GM12878 (cell line): ENCODE data around the gene CACNA2D4. TPM values are rescaled to one million over a fixed set of nuclear protein-coding genes. Genes with fewer than 3 reads are reported as not detected.

Experiments used
- ATAC-seq: fragments of 200-7000 bp; cut with Tn5 transposase; 3 replicates; pipeline ENCODE4 v1.9.1; 2020; ENCODE audit warnings: mild to moderate bottlenecking, moderate library complexity
- BruUV-seq: library from RNA; stranded (reverse); fragments of 400-500 nt; replicated peaks from 2 replicates; lab custom pipeline; 2021; lab: Mats Ljungman, UMichigan
- CTCF ChIA-PET: fragments of 300-600 bp; sonication (Branson Sonifier 250); formaldehyde crosslinking; extraction: SDS; loops from one replicate; lab custom pipeline; 2021; ENCODE audit warnings: inconsistent platforms; lab: Yijun Ruan, JAX
- POLR2A ChIA-PET: fragments of 350-600 bp; formaldehyde crosslinking; extraction: SDS; loops from one replicate; lab custom pipeline; 2021; ENCODE audit warnings: inconsistent platforms; lab: Charles Lee
- RAD21 ChIA-PET: fragments of 300-600 bp; sonication (Branson Sonifier 250); formaldehyde crosslinking; loops from one replicate; lab custom pipeline; 2023; ENCODE audit warnings: antibody characterized with exemption; ENCODE audit not compliant: unreplicated experiment; lab: Charles Lee
- SMC1A ChIA-PET: fragments of 300-600 bp; sonication (Branson Sonifier 250); formaldehyde crosslinking; loops from one replicate; lab custom pipeline; 2023; ENCODE audit not compliant: unreplicated experiment, uncharacterized antibody; lab: Charles Lee
- DNase-seq: peaks from one replicate; pipeline ENCODE4 v3.0.0-alpha.2; 2011; ENCODE audit warnings: low read depth, low spot score
- FAIRE-seq: peaks from 3 replicates; lab custom pipeline; 2011; peaks lifted over from hg19 to GRCh38; lab: Jason Lieb, UNC
- H2AFZ ChIP-seq: 2 replicates; pipeline ENCODE4 v1.6.0; 2011; ENCODE audit warnings: low read depth, low read length, control low read depth; ENCODE audit not compliant: control insufficient read depth
- H3K27ac ChIP-seq: 2 replicates; pipeline ENCODE4 v1.5.1; 2011; ENCODE audit warnings: control low read depth; ENCODE audit not compliant: control insufficient read depth, insufficient read depth
- H3K27me3 ChIP-seq, 2 experiments: replicated peaks in 1 of 2; 2 replicates each; pipeline versions ENCODE4 v1.6.0 to v1.6.1; 2011; ENCODE audit warnings: low read length in 1 of 2; ENCODE audit not compliant: control insufficient read depth in 2 of 2, insufficient read depth in 2 of 2
- H3K36me3 ChIP-seq, 2 experiments: 2 replicates each; pipeline ENCODE4 v1.5.1; 2011; ENCODE audit warnings: low read length in 1 of 2; ENCODE audit not compliant: control insufficient read depth in 2 of 2, insufficient read depth in 2 of 2
- H3K4me1 ChIP-seq: 2 replicates; pipeline ENCODE4 v1.6.1; 2011; ENCODE audit warnings: mild to moderate bottlenecking, low read length, moderate library complexity, mixed read lengths; ENCODE audit not compliant: control insufficient read depth, insufficient read depth
- H3K4me2 ChIP-seq: 2 replicates; pipeline ENCODE4 v1.6.0; 2011; ENCODE audit warnings: control low read depth; ENCODE audit not compliant: control insufficient read depth, insufficient read depth
- H3K4me3 ChIP-seq: fragments of 200-600 bp; sonication (generic); 2 replicates; pipeline ENCODE4 v1.5.1; 2016
- H3K79me2 ChIP-seq: 2 replicates; pipeline ENCODE4 v1.6.0; 2011; ENCODE audit warnings: low read length; ENCODE audit not compliant: control insufficient read depth, insufficient read depth
- H3K9ac ChIP-seq: 2 replicates; pipeline ENCODE4 v1.8.0; 2011; ENCODE audit warnings: low read length, control low read depth, mixed read lengths; ENCODE audit not compliant: control insufficient read depth, insufficient read depth
- H3K9me3 ChIP-seq: replicated peaks from 3 replicates; pipeline ENCODE4 v1.5.1; 2011; ENCODE audit warnings: mild to moderate bottlenecking, low read length; ENCODE audit not compliant: control insufficient read depth, insufficient read depth
- H4K20me1 ChIP-seq: 2 replicates; pipeline ENCODE4 v1.6.0; 2011; ENCODE audit not compliant: control insufficient read depth, insufficient read depth
- CBX3 ChIP-seq: fragments of 200-600 bp; sonication (generic); IDR thresholded peaks from 2 replicates; pipeline ENCODE4 v1.6.1; 2016; ENCODE audit warnings: low read depth, borderline replicate concordance
- CEBPZ ChIP-seq: fragments of 150-350 bp; IDR thresholded peaks from 2 replicates; pipeline ENCODE4 v1.6.1; 2016; ENCODE audit warnings: low read depth, low read length
- E2F8 ChIP-seq: fragments of 450-650 bp; IDR thresholded peaks from 2 replicates; pipeline ENCODE4 v1.6.1; 2018; ENCODE audit warnings: mild to moderate bottlenecking, low read depth, moderate library complexity; ENCODE audit not compliant: partially characterized antibody
- HDAC6 ChIP-seq: fragments of 200-600 bp; sonication (generic); IDR thresholded peaks from one replicate; pipeline ENCODE4 v1.8.0; 2017; ENCODE audit warnings: antibody characterized with exemption; ENCODE audit not compliant: unreplicated experiment
- MLLT1 ChIP-seq: fragments of 450-650 bp; IDR thresholded peaks from 2 replicates; pipeline ENCODE4 v1.6.1; 2016; ENCODE audit warnings: mild to moderate bottlenecking
- NBN ChIP-seq: fragments of 450-650 bp; IDR thresholded peaks from 2 replicates; pipeline ENCODE4 v1.6.1; 2016
- RBBP5 ChIP-seq: fragments of 200-600 bp; sonication (generic); conservative IDR thresholded peaks from 2 replicates; pipeline ENCODE4 v1.6.1; 2016
- SUPT20H ChIP-seq: IDR thresholded peaks from 2 replicates; pipeline ENCODE4 v1.6.1; 2011; ENCODE audit warnings: low read depth, mild to moderate bottlenecking, low read length, moderate library complexity, borderline replicate concordance; ENCODE audit not compliant: control insufficient read depth
- ZNF687 ChIP-seq: fragments of 450-650 bp; IDR thresholded peaks from 2 replicates; pipeline ENCODE4 v1.6.1; 2017; ENCODE audit warnings: mild to moderate bottlenecking, moderate library complexity
- WGBS: methylation state at CpG from one replicate; pipeline ENCODE4 v1.1.6; 2016; ENCODE audit warnings: low lambda C conversion rate; ENCODE audit not compliant: insufficient replicate concordance, insufficient coverage; ENCODE audit errors: missing lambda C conversion rate; 5-methylcytosine and 5-hydroxymethylcytosine counted together
- in situ Hi-C: fragments of 300-500 bp; cut with MboI; formaldehyde crosslinking; loops from 9 replicates; pipeline ENCODE4 v1.14.3; 2018; ENCODE audit warnings: mixed read lengths
- intact Hi-C: fragments of 100-400 bp; cut with micrococcal nuclease; formaldehyde crosslinking; loops from one replicate; pipeline ENCODE4 v1.14.2; 2022; ENCODE audit not compliant: unreplicated experiment
- polyA plus RNA-seq, 11 experiments: library from polyadenylated mRNA; depleted of rRNA in 4 of 11; unstranded in 6 of 11; stranded (reverse) in 5 of 11; fragments of >200 nt; fragmentation: Nextera tagmentation in 4 of 11; fragmentation: Illumina TruSeq in 1 of 11; extraction: Ambion mirVana in 4 of 11; extraction: Trizol in 1 of 11; gene quantifications; 1 replicate in 1 of 11; 2 replicates in 10 of 11; pipeline versions ENCODE4 v1.2.1 to v1.2.3, GENCODE V29; 2011 to 2016; ENCODE audit warnings: inconsistent platforms in 2 of 11, missing spikeins in 2 of 11, low read depth in 1 of 11
- total RNA-seq, 4 experiments: library from RNA; depleted of rRNA in 3 of 4; stranded (reverse); fragments of >200 nt in 3 of 4; fragmentation: Illumina TruSeq in 1 of 4; extraction: Trizol in 1 of 4; gene quantifications; 2 replicates each; pipeline versions ENCODE4 v1.2.1 to v1.2.3, GENCODE V29; 2013 to 2021

The CACNA2D4 gene
- total and polyA plus RNA-seq, 10 of the 15 experiments (the other 5 are each of a cell fraction or from before 2014, with no cell fraction given), result 0.03 to 1.0 (median 0.65) TPM

GRCh38 chr12:1797991-1798640 lies 120.3 kb downstream of the CACNA2D4 start:
- WGBS, result 86% methylated on average over 22 of the region's 22 CpGs
- DNase-seq (no peak), ATAC-seq (no peak)
- no peaks in the 10 kb centered on the region for H3K9me3 ChIP-seq
- ChIA-PET SMC1A (interaction anchor here (1.1 to 2.8 kb wide), 2 partner anchors 141 to 142 kb away, joined by 3 to 16 read pairs; no protein-coding TSS in a partner anchor), POLR2A (no interaction called here), RAD21 (interaction anchor here (0.6 to 6.5 kb wide), 3 partner anchors 23 to 142 kb away, joined by 3 to 69 read pairs (median 3); no protein-coding TSS in a partner anchor)
- H3K4me1 ChIP-seq, result peaks cover 4% of the 10 kb centered on the region; the same call in 1 of the 2 replicates
- no peaks in the 10 kb centered on the region; the same call in 1 of the 2 replicates for H3K79me2 ChIP-seq
- H3K36me3 ChIP-seq, result no peaks in the 10 kb centered on the region; a peak in 1 of 4 replicates
- in situ Hi-C loops, result no loop called here
- no peaks in the 10 kb centered on the region for H3K27me3 ChIP-seq
- H3K4me3 ChIP-seq, result no peak overlapping the region
- BruUV-seq, result no TSS peak
- H3K4me2 ChIP-seq, result peak overlapping the region; percentile 100; the same call in 1 of the 2 replicates
- intact Hi-C loops, result loop anchor here (2.0 to 10.0 kb wide), 4 partner anchors 135 to 784 kb away; no protein-coding TSS in a partner anchor
- no peaks in the 10 kb centered on the region for H4K20me1 ChIP-seq
- no peak overlapping the region for H3K9ac ChIP-seq
- H2AFZ ChIP-seq, result no peak overlapping the region
- TF ChIP-seq MLLT1 (no peak), E2F8 (no peak), NBN (no peak), ZNF687 (no peak), SUPT20H (no peak), CEBPZ (no peak), CBX3 (no peak), HDAC6 (no peak), RBBP5 (no peak)
- TF ChIP-seq, all 136 proteins: peak for 0
- FAIRE-seq, result no peak
- CTCF ChIA-PET, result interaction anchor here (6.5 kb wide), 1 partner anchor 142 kb away, joined by 106 read pairs; no protein-coding TSS in a partner anchor
- no peak overlapping the region for H3K27ac ChIP-seq
